Measurements from ENCODE around the gene CBX2.

- TF ChIP-seq ZNF274 (IDR thresholded peaks at IDR 0.05; ENCODE audit: low read depth, low read length) (no peak), CTCF (IDR thresholded peaks at IDR 0.05 in 2 of 3, conservative IDR thresholded peaks at IDR 0.05 in 1 of 3; ENCODE audit: borderline replicate concordance in 1 of 3, insufficient read depth in 1 of 3, low read depth in 2 of 3, low read length in 2 of 3) (peak in 1 of 3 experiments; percentile 20; a peak in 1 of 6 replicates), MAX (IDR thresholded peaks at IDR 0.05) (peak; percentile 76), EZH2 (IDR thresholded peaks at IDR 0.05) (no peak), EZH2phosphoT487 (IDR thresholded peaks at IDR 0.05; ENCODE audit: borderline replicate concordance) (no peak), REST (IDR thresholded peaks at IDR 0.05; ENCODE audit: low read depth) (no peak), POLR2AphosphoS5 (IDR thresholded peaks at IDR 0.05; ENCODE audit: low read depth, low read length) (no peak; the same call in none of the 2 replicates), SP1 (IDR thresholded peaks at IDR 0.05; ENCODE audit: low read depth) (no peak), RAD21 (IDR thresholded peaks at IDR 0.05; ENCODE audit: low read depth) (no peak), POLR2A (IDR thresholded peaks at IDR 0.05; ENCODE audit: borderline replicate concordance, extremely low read depth, insufficient read depth, insufficient read length) (no peak)
These were observed 23.4 kb downstream of the CBX2 start for GRCh38 chr17:79801156-79802038.
